CD14-positive monocyte (primary cell): Measurements from ENCODE around the gene ISCA1. TPM values are rescaled to one million over a fixed set of nuclear protein-coding genes. Genes with fewer than 3 reads are reported as not detected.
A peak's percentile ranks its signal among the peaks of the same experiment; 100 is the strongest.

Experiments
- DNase-seq, 3 donors: peaks; one replicate each; pipeline ENCODE4 v3.0.0-alpha.2; 2011 to 2022
- H2AFZ ChIP-seq: 2 replicates; pipeline ENCODE4 v1.6.0; 2012; ENCODE audit warnings: mild to moderate bottlenecking, low read depth, low read length, inconsistent platforms; ENCODE audit not compliant: insufficient read depth, poor library complexity, severe bottlenecking
- H3K27ac ChIP-seq, 2 donors: 1 replicate in 1 of 2; 2 replicates in 1 of 2; pipeline ENCODE4 v1.5.1; 2012 to 2013; ENCODE audit warnings: low read length in 2 of 2, control low read depth in 1 of 2, inconsistent platforms in 1 of 2, low read depth in 1 of 2, mild to moderate bottlenecking in 1 of 2
- H3K27me3 ChIP-seq, 2 donors: one replicate each; pipeline versions ENCODE4 v1.6.0 to v1.6.1; 2011 to 2013; ENCODE audit warnings: low read length in 2 of 2; ENCODE audit not compliant: control insufficient read depth in 2 of 2, insufficient read depth in 2 of 2
- H3K36me3 ChIP-seq, 2 donors: replicated peaks in 1 of 2; 1 replicate in 1 of 2; 2 replicates in 1 of 2; pipeline versions ENCODE4 v1.5.1 to v1.6.1; 2012 to 2013; ENCODE audit warnings: low read length in 2 of 2, control low read depth in 1 of 2, inconsistent platforms in 1 of 2, mild to moderate bottlenecking in 1 of 2; ENCODE audit not compliant: insufficient read depth in 2 of 2, control insufficient read depth in 1 of 2
- H3K4me1 ChIP-seq, 2 donors: 1 replicate in 1 of 2; 2 replicates in 1 of 2; pipeline versions ENCODE4 v1.5.1 to v1.6.1; 2012 to 2013; ENCODE audit warnings: low read length in 2 of 2, control low read depth in 1 of 2, inconsistent platforms in 1 of 2, mild to moderate bottlenecking in 1 of 2, moderate library complexity in 1 of 2; ENCODE audit not compliant: insufficient read depth in 2 of 2, control insufficient read depth in 1 of 2
- H3K4me2 ChIP-seq: replicated peaks from 2 replicates; pipeline ENCODE3; 2012; ENCODE audit warnings: low read length, moderate library complexity, mild to moderate bottlenecking; ENCODE audit not compliant: poor library complexity, severe bottlenecking; ENCODE audit errors: extremely low read depth
- H3K4me3 ChIP-seq, 3 experiments: fragments of 200-600 bp in 1 of 3; sonication (generic) in 1 of 3; replicated peaks in 1 of 3; 1 replicate in 2 of 3; 2 replicates in 1 of 3; pipeline ENCODE4 v1.5.1; 2011 to 2013; ENCODE audit warnings: low read length in 3 of 3, mild to moderate bottlenecking in 3 of 3, control low read depth in 2 of 3, low read depth in 2 of 3, inconsistent platforms in 1 of 3, moderate library complexity in 1 of 3
- H3K79me2 ChIP-seq: 2 replicates; pipeline ENCODE4 v1.6.0; 2012; ENCODE audit warnings: mild to moderate bottlenecking, control low read depth, inconsistent platforms, low read length, moderate library complexity; ENCODE audit not compliant: insufficient read depth
- H3K9ac ChIP-seq: 2 replicates; pipeline ENCODE4 v1.6.0; 2017; ENCODE audit warnings: low read length, mild to moderate bottlenecking; ENCODE audit not compliant: insufficient read depth, poor library complexity, severe bottlenecking
- H3K9me3 ChIP-seq, 2 donors: replicated peaks in 1 of 2; 1 replicate in 1 of 2; 2 replicates in 1 of 2; pipeline versions ENCODE4 v1.5.1 to v1.6.1; 2012 to 2013; ENCODE audit warnings: low read length in 2 of 2, control low read depth in 1 of 2; ENCODE audit not compliant: control insufficient read depth in 1 of 2, insufficient read depth in 1 of 2
- H4K20me1 ChIP-seq: 2 replicates; pipeline ENCODE4 v1.6.0; 2012; ENCODE audit warnings: mild to moderate bottlenecking, low read length, control low read depth, moderate library complexity; ENCODE audit not compliant: insufficient read depth
- H3K27ac Mint-ChIP-seq, 7 donors: one replicate each; pipeline ENCODE4 v1.8.0; 2020; ENCODE audit warnings: mild to moderate bottlenecking in 7 of 7, mixed read lengths in 7 of 7, moderate library complexity in 6 of 7, inconsistent platforms in 2 of 7
- H3K27me3 Mint-ChIP-seq, 3 donors: one replicate each; pipeline ENCODE4 v1.8.0; 2021 to 2022; ENCODE audit warnings: low read depth in 3 of 3, mild to moderate bottlenecking in 3 of 3, mixed read lengths in 3 of 3, moderate library complexity in 3 of 3, inconsistent platforms in 1 of 3
- H3K36me3 Mint-ChIP-seq, 2 donors: one replicate each; pipeline ENCODE4 v1.8.0; 2020; ENCODE audit warnings: mixed read lengths in 2 of 2, inconsistent platforms in 1 of 2, mild to moderate bottlenecking in 1 of 2
- H3K4me1 Mint-ChIP-seq: one replicate; pipeline ENCODE4 v1.8.0; 2020; ENCODE audit warnings: mild to moderate bottlenecking, mixed read lengths
- H3K4me3 Mint-ChIP-seq, 2 donors: one replicate each; pipeline ENCODE4 v1.8.0; 2020; ENCODE audit warnings: mild to moderate bottlenecking in 2 of 2, mixed read lengths in 2 of 2, moderate library complexity in 1 of 2
- H3K9me3 Mint-ChIP-seq, 7 donors: one replicate each; pipeline ENCODE4 v1.8.0; 2020 to 2022; ENCODE audit warnings: mixed read lengths in 7 of 7, mild to moderate bottlenecking in 6 of 7, moderate library complexity in 6 of 7, inconsistent platforms in 2 of 7
- WGBS: methylation state at CpG from one replicate; pipeline ENCODE4 v1.1.5; 2013; ENCODE audit warnings: missing lambda C conversion rate; ENCODE audit not compliant: insufficient coverage; 5-methylcytosine and 5-hydroxymethylcytosine counted together
- intact Hi-C, 2 donors: fragments of 100-400 bp; cut with micrococcal nuclease; formaldehyde crosslinking; loops; one replicate each; pipeline versions ENCODE4 v1.15.0 to v1.15.1; 2023
- polyA plus RNA-seq, 3 donors: library from polyadenylated mRNA; depleted of rRNA in 1 of 3; unstranded in 2 of 3; stranded (reverse) in 1 of 3; fragments of 300-500 nt in 2 of 3; fragments of >200 nt in 1 of 3; fragmentation: Illumina TruSeq in 2 of 3; gene quantifications; 1 replicate in 2 of 3; 2 replicates in 1 of 3; pipeline ENCODE4 v1.2.3, GENCODE V29; 2012 to 2021
- TF ChIP-seq, protein P1 (sequence below): fragments of 200-600 bp; IDR thresholded peaks from one replicate; pipeline ENCODE4 v1.8.0; 2022; ENCODE audit warnings: antibody characterized with exemption, mild to moderate bottlenecking

ISCA1 gene
- polyA plus RNA-seq, 3 donors, result 13.2 to 46.7 (median 36.9) TPM

DNA sequence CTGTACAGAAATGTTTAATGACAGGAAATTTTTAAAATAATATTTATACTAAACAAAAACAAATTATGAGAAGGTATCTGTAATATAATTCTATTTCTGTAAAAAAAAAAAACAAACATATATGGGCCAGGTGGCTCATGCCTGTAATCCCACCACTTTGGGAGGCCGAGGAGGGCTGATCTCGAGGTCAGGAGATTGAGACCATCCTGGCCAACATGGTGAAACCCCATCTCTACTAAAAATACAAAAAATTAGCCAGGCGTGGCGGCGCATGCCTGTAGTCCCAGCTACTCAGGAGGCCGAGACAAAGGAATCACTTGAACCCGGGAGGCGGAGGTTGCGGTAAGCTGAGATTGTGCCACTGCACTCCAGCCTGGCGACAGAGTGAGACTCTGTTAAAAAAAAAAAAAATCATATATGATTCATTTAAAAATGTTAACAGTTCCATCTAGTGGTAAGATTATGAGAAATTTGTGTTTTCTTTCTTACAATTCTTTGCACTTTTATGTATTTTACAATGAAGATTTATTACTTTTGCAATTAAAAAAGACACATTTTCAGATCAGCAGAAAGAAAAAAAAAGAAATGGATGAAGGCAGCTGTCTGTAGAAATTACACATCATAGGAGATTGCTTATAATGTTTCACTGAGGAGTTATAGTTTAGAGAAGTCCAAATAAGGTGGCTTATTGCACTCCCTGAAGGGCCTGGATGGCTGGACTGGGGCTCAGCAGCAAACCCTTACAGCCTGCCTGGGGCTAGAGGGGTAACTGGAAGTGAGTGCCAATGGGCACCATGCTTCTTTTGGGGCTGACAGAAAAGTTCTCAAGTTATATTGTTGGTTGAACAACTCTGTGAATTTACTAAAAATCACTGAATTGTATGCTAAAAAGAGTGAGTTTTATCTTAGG lies 43.2 kb downstream of the ISCA1 start:
- Histone ChIP-seq H4K20me1 (no peaks in the 10 kb centered on the region), H3K27me3 (no peaks in the 10 kb centered on the region), H3K79me2 (no peaks in the 10 kb centered on the region), H3K36me3 (no peaks in the 10 kb centered on the region), H3K4me2 (no peak overlapping the region), H3K9ac (no peak overlapping the region), H3K4me1 (no peaks in the 10 kb centered on the region), H3K27ac (no peak overlapping the region), H3K4me3 (no peak overlapping the region), H3K9me3 (no peaks in the 10 kb centered on the region), H2AFZ (no peak overlapping the region)
- Mint-ChIP-seq H3K9me3 (peaks cover 0 to under 1% (median 0%) of the 10 kb centered on the region in 7 donors), H3K27me3 (peaks cover 0 to 2% (median 2%) of the 10 kb centered on the region in 3 donors), H3K27ac (peak overlapping the region in 1 of 7 donors; percentile 73), H3K36me3 (no peaks in the 10 kb centered on the region), H3K4me1 (peaks cover 4% of the 10 kb centered on the region), H3K4me3 (no peak overlapping the region)
- TF ChIP-seq, protein P1, sequence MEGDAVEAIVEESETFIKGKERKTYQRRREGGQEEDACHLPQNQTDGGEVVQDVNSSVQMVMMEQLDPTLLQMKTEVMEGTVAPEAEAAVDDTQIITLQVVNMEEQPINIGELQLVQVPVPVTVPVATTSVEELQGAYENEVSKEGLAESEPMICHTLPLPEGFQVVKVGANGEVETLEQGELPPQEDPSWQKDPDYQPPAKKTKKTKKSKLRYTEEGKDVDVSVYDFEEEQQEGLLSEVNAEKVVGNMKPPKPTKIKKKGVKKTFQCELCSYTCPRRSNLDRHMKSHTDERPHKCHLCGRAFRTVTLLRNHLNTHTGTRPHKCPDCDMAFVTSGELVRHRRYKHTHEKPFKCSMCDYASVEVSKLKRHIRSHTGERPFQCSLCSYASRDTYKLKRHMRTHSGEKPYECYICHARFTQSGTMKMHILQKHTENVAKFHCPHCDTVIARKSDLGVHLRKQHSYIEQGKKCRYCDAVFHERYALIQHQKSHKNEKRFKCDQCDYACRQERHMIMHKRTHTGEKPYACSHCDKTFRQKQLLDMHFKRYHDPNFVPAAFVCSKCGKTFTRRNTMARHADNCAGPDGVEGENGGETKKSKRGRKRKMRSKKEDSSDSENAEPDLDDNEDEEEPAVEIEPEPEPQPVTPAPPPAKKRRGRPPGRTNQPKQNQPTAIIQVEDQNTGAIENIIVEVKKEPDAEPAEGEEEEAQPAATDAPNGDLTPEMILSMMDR, result no peak
- intact Hi-C loops, result no loop called here
- 100% methylated on average over 1 of the region's 10 CpGs for WGBS
- DNase-seq, result no peak

DNA sequence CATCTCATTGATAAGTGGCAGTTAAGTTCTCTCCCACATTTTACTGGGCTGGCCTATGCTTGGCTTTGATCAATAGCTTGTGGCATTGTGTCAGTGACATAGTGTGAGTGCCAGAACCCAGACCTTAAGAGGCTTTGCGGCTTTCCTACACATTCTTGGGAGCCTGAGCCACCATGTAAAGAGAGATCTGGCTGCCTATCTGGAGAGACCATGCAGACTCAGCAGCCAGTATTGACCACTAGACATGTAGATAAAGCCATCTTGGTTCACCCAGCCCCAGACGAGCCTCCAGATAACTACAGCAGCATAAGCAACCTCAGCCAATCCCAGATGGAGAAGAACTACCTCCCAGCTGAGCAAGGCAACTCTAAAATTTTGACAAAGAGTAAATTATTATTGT lies 51.5 kb downstream of the ISCA1 start:
- no peak overlapping the region for H3K4me2 ChIP-seq
- H3K27ac ChIP-seq, result no peak overlapping the region
- Mint-ChIP-seq H3K9me3 (peaks cover 4 to 10% (median 4%) of the 10 kb centered on the region in 7 donors), H3K4me3 (no peak overlapping the region), H3K36me3 (no peaks in the 10 kb centered on the region), H3K27ac (no peak overlapping the region), H3K4me1 (no peaks in the 10 kb centered on the region), H3K27me3 (peaks cover 0 to 3% (median 2%) of the 10 kb centered on the region in 3 donors)
- no peaks in the 10 kb centered on the region for H3K36me3 ChIP-seq
- peaks cover 0 to 4% of the 10 kb centered on the region in 2 donors for H3K9me3 ChIP-seq
- intact Hi-C loops, result no loop called here
- no peaks in the 10 kb centered on the region for H3K4me1 ChIP-seq
- WGBS, result 89% methylated on average over 1 of the region's 2 CpGs
- DNase-seq, result no peak
- no peak overlapping the region for H3K4me3 ChIP-seq
- H3K79me2 ChIP-seq, result no peaks in the 10 kb centered on the region
- TF ChIP-seq, protein P1, result no peak
- no peak overlapping the region for H2AFZ ChIP-seq
- no peaks in the 10 kb centered on the region for H4K20me1 ChIP-seq
- H3K9ac ChIP-seq, result no peak overlapping the region
- no peaks in the 10 kb centered on the region for H3K27me3 ChIP-seq
